SK-N-SH (cell line): ENCODE results near the gene FFAR2. TPM values are rescaled to one million over a fixed set of nuclear protein-coding genes. Genes with fewer than 3 reads are reported as not detected.

Experiments
- CTCF ChIA-PET: fragments of 300-600, 350-600 bp; formaldehyde crosslinking; extraction: SDS; loops from one replicate; lab custom pipeline; 2021; lab: Yijun Ruan, JAX
- POLR2A ChIA-PET: fragments of 350-600 bp; sonication (Branson Sonifier 250); formaldehyde crosslinking; extraction: SDS; loops from one replicate; lab custom pipeline; 2020; ENCODE audit warnings: antibody characterized with exemption, inconsistent platforms; lab: Yijun Ruan, JAX
- DNase-seq: peaks from one replicate; pipeline ENCODE4 v3.0.0; 2012
- H2AFZ ChIP-seq: fragments of 200-600 bp; sonication (generic); 2 replicates; pipeline ENCODE4 v1.8.1; 2016; ENCODE audit warnings: antibody characterized with exemption, mild to moderate bottlenecking, low read depth
- H3F3A ChIP-seq: fragments of 200-600 bp; sonication (generic); replicated peaks from 2 replicates; pipeline ENCODE3; 2016; ENCODE audit warnings: antibody characterized with exemption, mild to moderate bottlenecking; ENCODE audit not compliant: insufficient read depth
- H3K27ac ChIP-seq, 2 experiments: fragments of 200-500 bp in 1 of 2; fragments of 200-600 bp in 1 of 2; sonication (Bioruptor generic) in 1 of 2; sonication (generic), shearing (Covaris generic) in 1 of 2; 2 replicates each; pipeline versions ENCODE4 v1.5.1 to v1.6.1; 2014 to 2016; ENCODE audit warnings: low read depth in 2 of 2, inconsistent platforms in 1 of 2, low read length in 1 of 2, mild to moderate bottlenecking in 1 of 2, mixed read lengths in 1 of 2
- H3K27me3 ChIP-seq: fragments of 200-600 bp; sonication (generic), shearing (Covaris generic); 2 replicates; pipeline ENCODE4 v1.6.1; 2016; ENCODE audit warnings: mixed run types; ENCODE audit not compliant: insufficient read depth
- H3K36me3 ChIP-seq, 2 experiments: fragments of 200-500 bp in 1 of 2; fragments of 200-600 bp in 1 of 2; sonication (Bioruptor generic) in 1 of 2; sonication (generic) in 1 of 2; replicated peaks in 1 of 2; 2 replicates each; pipeline versions ENCODE3 to v1.5.1; 2014 to 2016; ENCODE audit warnings: low read length in 1 of 2, mild to moderate bottlenecking in 1 of 2; ENCODE audit not compliant: insufficient read depth in 2 of 2, control insufficient read depth in 1 of 2
- H3K4me1 ChIP-seq, 2 experiments: fragments of 200-500 bp in 1 of 2; fragments of 200-600 bp in 1 of 2; sonication (Bioruptor generic) in 1 of 2; sonication (generic), shearing (Covaris generic) in 1 of 2; 2 replicates each; pipeline versions ENCODE4 v1.5.1 to v1.6.1; 2014 to 2016; ENCODE audit warnings: low read depth in 1 of 2, low read length in 1 of 2, mixed run types in 1 of 2; ENCODE audit not compliant: insufficient read depth in 2 of 2, control insufficient read depth in 1 of 2
- H3K4me2 ChIP-seq: fragments of 200-600 bp; sonication (generic), shearing (Covaris generic); 2 replicates; pipeline ENCODE4 v1.6.1; 2017; ENCODE audit warnings: mixed run types
- H3K4me3 ChIP-seq, 2 experiments: fragments of 200-500 bp in 1 of 2; fragments of 200-600 bp in 1 of 2; sonication (Bioruptor generic) in 1 of 2; sonication (generic), shearing (Covaris generic) in 1 of 2; 2 replicates each; pipeline versions ENCODE4 v1.5.1 to v1.8.1; 2014 to 2016; ENCODE audit warnings: low read depth in 2 of 2, inconsistent platforms in 1 of 2, low read length in 1 of 2, mild to moderate bottlenecking in 1 of 2, mixed read lengths in 1 of 2, moderate library complexity in 1 of 2
- H3K79me2 ChIP-seq: fragments of 200-600 bp; sonication (generic); 2 replicates; pipeline ENCODE4 v1.8.1; 2017; ENCODE audit warnings: mild to moderate bottlenecking; ENCODE audit not compliant: insufficient read depth
- H3K9ac ChIP-seq: fragments of 200-600 bp; sonication (generic); 2 replicates; pipeline ENCODE4 v1.6.1; 2017; ENCODE audit warnings: mixed run types
- H3K9me2 ChIP-seq: fragments of 200-600 bp; sonication (generic); 2 replicates; pipeline ENCODE4 v1.6.1; 2017; ENCODE audit warnings: mixed run types
- H3K9me3 ChIP-seq: fragments of 200-600 bp; sonication (generic); 2 replicates; pipeline ENCODE4 v1.6.1; 2017; ENCODE audit warnings: mixed run types, mild to moderate bottlenecking, moderate library complexity
- H4K20me1 ChIP-seq: fragments of 200-600 bp; sonication (generic); 2 replicates; pipeline ENCODE4 v1.6.1; 2017; ENCODE audit warnings: mild to moderate bottlenecking, mixed run types; ENCODE audit not compliant: insufficient read depth
- CHD2 ChIP-seq: fragments of 150-350 bp; IDR thresholded peaks from 2 replicates; pipeline ENCODE4 v1.6.1; 2018; ENCODE audit warnings: low read length; ENCODE audit not compliant: partially characterized antibody
- FOXJ3 ChIP-seq: sonication (generic); formaldehyde crosslinking; IDR thresholded peaks from 2 replicates; pipeline ENCODE4 v1.5.1; 2020; ENCODE audit warnings: mild to moderate bottlenecking, missing genetic modification reagents
- MXI1 ChIP-seq: IDR thresholded peaks from 2 replicates; pipeline ENCODE4 v1.6.1; 2012; ENCODE audit warnings: mild to moderate bottlenecking, low read depth, low read length, improper control_type of control experiment
- NFIC ChIP-seq: IDR thresholded peaks from 2 replicates; pipeline ENCODE4 v1.4.0; 2012; ENCODE audit warnings: borderline replicate concordance
- NRF1 ChIP-seq: IDR thresholded peaks from 2 replicates; pipeline ENCODE4 v1.6.1; 2012; ENCODE audit warnings: low read depth, mild to moderate bottlenecking, low read length
- RAD21 ChIP-seq: IDR thresholded peaks from 2 replicates; pipeline ENCODE4 v1.6.1; 2012; ENCODE audit warnings: mild to moderate bottlenecking, low read length
- RFX5 ChIP-seq: IDR thresholded peaks from 2 replicates; pipeline ENCODE4 v1.6.1; 2012; ENCODE audit warnings: mild to moderate bottlenecking, improper control_type of control experiment, low read length
- TEAD4 ChIP-seq: IDR thresholded peaks from 2 replicates; pipeline ENCODE4 v1.4.0; 2012; ENCODE audit warnings: mild to moderate bottlenecking, borderline replicate concordance; ENCODE audit not compliant: insufficient read depth
- WGBS: methylation state at CpG from one replicate; pipeline ENCODE4 v1.1.6; 2017; ENCODE audit warnings: low lambda C conversion rate; 5-methylcytosine and 5-hydroxymethylcytosine counted together
- polyA plus RNA-seq, 3 experiments: library from polyadenylated mRNA; depleted of rRNA; stranded (reverse); fragments of >200 nt; gene quantifications; 2 replicates each; pipeline ENCODE4 v1.2.3, GENCODE V29; 2012
- TF ChIP-seq, protein P1 (sequence below): IDR thresholded peaks from 2 replicates; pipeline ENCODE4 v1.6.1; 2012; ENCODE audit warnings: mild to moderate bottlenecking, low read depth, low read length, moderate library complexity
- TF ChIP-seq, protein P2 (sequence below): IDR thresholded peaks from 2 replicates; pipeline ENCODE4; 2012
- TF ChIP-seq, protein P3 (sequence below): fragments of 200-600 bp; sonication (generic); IDR thresholded peaks from 2 replicates; pipeline ENCODE4 v1.6.1; 2017; ENCODE audit warnings: antibody characterized with exemption, mild to moderate bottlenecking, moderate library complexity
- TF ChIP-seq, protein P4 (sequence below): IDR thresholded peaks from 2 replicates; pipeline ENCODE4 v1.4.0; 2012; ENCODE audit warnings: low read depth, borderline replicate concordance
- TF ChIP-seq, protein P5 (sequence below): fragments of 150-350 bp; IDR thresholded peaks from 2 replicates; pipeline ENCODE4 v1.6.1; 2017; ENCODE audit warnings: antibody characterized with exemption, low read length, low read depth, borderline replicate concordance

The FFAR2 gene
- polyA plus RNA-seq, 1 of the 3 experiments (the other 2 are of a cell fraction): not detected

DNA sequence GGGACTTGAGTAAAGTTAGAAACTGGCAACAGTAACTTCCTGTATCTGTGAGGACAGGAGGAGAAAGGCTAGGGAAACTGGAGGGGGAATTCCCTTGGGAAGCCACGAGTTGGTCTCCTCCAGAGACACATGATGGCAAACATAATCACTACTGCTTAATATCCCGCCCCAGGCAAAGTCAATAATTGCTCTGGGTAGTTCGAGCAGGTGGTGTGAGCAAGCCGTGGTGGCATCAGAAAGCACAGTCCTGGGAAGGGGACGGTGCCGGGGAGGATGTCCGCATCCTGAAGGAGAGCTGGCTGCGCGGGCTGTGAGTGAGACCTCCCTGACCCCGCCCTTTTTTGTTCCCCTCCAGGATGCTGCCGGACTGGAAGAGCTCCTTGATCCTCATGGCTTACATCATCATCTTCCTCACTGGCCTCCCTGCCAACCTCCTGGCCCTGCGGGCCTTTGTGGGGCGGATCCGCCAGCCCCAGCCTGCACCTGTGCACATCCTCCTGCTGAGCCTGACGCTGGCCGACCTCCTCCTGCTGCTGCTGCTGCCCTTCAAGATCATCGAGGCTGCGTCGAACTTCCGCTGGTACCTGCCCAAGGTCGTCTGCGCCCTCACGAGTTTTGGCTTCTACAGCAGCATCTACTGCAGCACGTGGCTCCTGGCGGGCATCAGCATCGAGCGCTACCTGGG lies 1.4 kb downstream of the FFAR2 start:
- no peaks in the 10 kb centered on the region for H3F3A ChIP-seq
- H3K27me3 ChIP-seq: peaks cover 84% of the 10 kb centered on the region
- no peak overlapping the region for H3K9ac ChIP-seq
- POLR2A ChIA-PET: no interaction called here
- H3K36me3 ChIP-seq: no peaks in the 10 kb centered on the region
- H3K9me3 ChIP-seq: no peaks in the 10 kb centered on the region
- H3K4me1 ChIP-seq: peaks cover 0 to 4% of the 10 kb centered on the region in 2 experiments; a peak in 1 of 4 replicates
- H4K20me1 ChIP-seq: no peaks in the 10 kb centered on the region
- H3K4me3 ChIP-seq: no peak overlapping the region
- H3K79me2 ChIP-seq: no peaks in the 10 kb centered on the region
- CTCF ChIA-PET: interaction anchor here (1.3 to 1.9 kb wide), 2 partner anchors 46 to 97 kb away, joined by 3 to 6 read pairs; no protein-coding TSS in a partner anchor
- TF ChIP-seq RFX5: no peak
- TF ChIP-seq, protein P1, sequence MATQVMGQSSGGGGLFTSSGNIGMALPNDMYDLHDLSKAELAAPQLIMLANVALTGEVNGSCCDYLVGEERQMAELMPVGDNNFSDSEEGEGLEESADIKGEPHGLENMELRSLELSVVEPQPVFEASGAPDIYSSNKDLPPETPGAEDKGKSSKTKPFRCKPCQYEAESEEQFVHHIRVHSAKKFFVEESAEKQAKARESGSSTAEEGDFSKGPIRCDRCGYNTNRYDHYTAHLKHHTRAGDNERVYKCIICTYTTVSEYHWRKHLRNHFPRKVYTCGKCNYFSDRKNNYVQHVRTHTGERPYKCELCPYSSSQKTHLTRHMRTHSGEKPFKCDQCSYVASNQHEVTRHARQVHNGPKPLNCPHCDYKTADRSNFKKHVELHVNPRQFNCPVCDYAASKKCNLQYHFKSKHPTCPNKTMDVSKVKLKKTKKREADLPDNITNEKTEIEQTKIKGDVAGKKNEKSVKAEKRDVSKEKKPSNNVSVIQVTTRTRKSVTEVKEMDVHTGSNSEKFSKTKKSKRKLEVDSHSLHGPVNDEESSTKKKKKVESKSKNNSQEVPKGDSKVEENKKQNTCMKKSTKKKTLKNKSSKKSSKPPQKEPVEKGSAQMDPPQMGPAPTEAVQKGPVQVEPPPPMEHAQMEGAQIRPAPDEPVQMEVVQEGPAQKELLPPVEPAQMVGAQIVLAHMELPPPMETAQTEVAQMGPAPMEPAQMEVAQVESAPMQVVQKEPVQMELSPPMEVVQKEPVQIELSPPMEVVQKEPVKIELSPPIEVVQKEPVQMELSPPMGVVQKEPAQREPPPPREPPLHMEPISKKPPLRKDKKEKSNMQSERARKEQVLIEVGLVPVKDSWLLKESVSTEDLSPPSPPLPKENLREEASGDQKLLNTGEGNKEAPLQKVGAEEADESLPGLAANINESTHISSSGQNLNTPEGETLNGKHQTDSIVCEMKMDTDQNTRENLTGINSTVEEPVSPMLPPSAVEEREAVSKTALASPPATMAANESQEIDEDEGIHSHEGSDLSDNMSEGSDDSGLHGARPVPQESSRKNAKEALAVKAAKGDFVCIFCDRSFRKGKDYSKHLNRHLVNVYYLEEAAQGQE: no peak
- TF ChIP-seq, protein P2, sequence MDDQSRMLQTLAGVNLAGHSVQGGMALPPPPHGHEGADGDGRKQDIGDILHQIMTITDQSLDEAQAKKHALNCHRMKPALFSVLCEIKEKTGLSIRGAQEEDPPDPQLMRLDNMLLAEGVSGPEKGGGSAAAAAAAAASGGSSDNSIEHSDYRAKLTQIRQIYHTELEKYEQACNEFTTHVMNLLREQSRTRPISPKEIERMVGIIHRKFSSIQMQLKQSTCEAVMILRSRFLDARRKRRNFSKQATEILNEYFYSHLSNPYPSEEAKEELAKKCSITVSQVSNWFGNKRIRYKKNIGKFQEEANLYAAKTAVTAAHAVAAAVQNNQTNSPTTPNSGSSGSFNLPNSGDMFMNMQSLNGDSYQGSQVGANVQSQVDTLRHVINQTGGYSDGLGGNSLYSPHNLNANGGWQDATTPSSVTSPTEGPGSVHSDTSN: no peak
- TF ChIP-seq, protein P3, sequence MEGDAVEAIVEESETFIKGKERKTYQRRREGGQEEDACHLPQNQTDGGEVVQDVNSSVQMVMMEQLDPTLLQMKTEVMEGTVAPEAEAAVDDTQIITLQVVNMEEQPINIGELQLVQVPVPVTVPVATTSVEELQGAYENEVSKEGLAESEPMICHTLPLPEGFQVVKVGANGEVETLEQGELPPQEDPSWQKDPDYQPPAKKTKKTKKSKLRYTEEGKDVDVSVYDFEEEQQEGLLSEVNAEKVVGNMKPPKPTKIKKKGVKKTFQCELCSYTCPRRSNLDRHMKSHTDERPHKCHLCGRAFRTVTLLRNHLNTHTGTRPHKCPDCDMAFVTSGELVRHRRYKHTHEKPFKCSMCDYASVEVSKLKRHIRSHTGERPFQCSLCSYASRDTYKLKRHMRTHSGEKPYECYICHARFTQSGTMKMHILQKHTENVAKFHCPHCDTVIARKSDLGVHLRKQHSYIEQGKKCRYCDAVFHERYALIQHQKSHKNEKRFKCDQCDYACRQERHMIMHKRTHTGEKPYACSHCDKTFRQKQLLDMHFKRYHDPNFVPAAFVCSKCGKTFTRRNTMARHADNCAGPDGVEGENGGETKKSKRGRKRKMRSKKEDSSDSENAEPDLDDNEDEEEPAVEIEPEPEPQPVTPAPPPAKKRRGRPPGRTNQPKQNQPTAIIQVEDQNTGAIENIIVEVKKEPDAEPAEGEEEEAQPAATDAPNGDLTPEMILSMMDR: no peak
- TF ChIP-seq TEAD4: no peak
- TF ChIP-seq CHD2: no peak
- TF ChIP-seq, protein P4, sequence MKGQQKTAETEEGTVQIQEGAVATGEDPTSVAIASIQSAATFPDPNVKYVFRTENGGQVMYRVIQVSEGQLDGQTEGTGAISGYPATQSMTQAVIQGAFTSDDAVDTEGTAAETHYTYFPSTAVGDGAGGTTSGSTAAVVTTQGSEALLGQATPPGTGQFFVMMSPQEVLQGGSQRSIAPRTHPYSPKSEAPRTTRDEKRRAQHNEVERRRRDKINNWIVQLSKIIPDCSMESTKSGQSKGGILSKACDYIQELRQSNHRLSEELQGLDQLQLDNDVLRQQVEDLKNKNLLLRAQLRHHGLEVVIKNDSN: no peak
- TF ChIP-seq NRF1: no peak
- no peak for TF ChIP-seq MXI1
- TF ChIP-seq, protein P5, sequence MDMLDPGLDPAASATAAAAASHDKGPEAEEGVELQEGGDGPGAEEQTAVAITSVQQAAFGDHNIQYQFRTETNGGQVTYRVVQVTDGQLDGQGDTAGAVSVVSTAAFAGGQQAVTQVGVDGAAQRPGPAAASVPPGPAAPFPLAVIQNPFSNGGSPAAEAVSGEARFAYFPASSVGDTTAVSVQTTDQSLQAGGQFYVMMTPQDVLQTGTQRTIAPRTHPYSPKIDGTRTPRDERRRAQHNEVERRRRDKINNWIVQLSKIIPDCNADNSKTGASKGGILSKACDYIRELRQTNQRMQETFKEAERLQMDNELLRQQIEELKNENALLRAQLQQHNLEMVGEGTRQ: no peak
- no peak for TF ChIP-seq NFIC
- TF ChIP-seq FOXJ3: no peak
- no peak for TF ChIP-seq RAD21
- WGBS: 8% methylated on average over 16 of the region's 27 CpGs
- peak; percentile 37 for DNase-seq
- H3K9me2 ChIP-seq: no peaks in the 10 kb centered on the region
- no peak overlapping the region for H3K27ac ChIP-seq
- no peak overlapping the region for H2AFZ ChIP-seq
- H3K4me2 ChIP-seq: no peak overlapping the region
